GM19452 (cell line): Measurements from ENCODE around the gene RCAN1.

Source experiments
- ATAC-seq: cut with Tn5 transposase; IDR thresholded peaks from one replicate; pipeline ENCODE4 v1.9.1; 2021; ENCODE audit not compliant: unreplicated experiment

RCAN1 gene

GRCh38 chr21:34544032-34544496, 70.8 kb downstream of the RCAN1 start:
- ATAC-seq: no peak

- ATAC-seq: no peak
Measured at GRCh38 chr21:34543017-34543416, 71.9 kb downstream of the RCAN1 start.

- no peak for ATAC-seq
Measured at GRCh38 chr21:34540206-34540605, 74.7 kb downstream of the RCAN1 start.

- no peak for ATAC-seq
Measured at GRCh38 chr21:34537838-34538237, 77.1 kb downstream of the RCAN1 start.

GRCh38 chr21:34536820-34537219, 78.1 kb downstream of the RCAN1 start:
- ATAC-seq: no peak

- ATAC-seq: no peak
Measured at GRCh38 chr21:34536311-34536710, 78.6 kb downstream of the RCAN1 start.

- ATAC-seq: no peak
Measured at GRCh38 chr21:34535886-34536285, 79.0 kb downstream of the RCAN1 start.

- no peak for ATAC-seq
Measured at GRCh38 chr21:34534522-34534921, 80.4 kb downstream of the RCAN1 start.

GRCh38 chr21:34533938-34534337, 81.0 kb downstream of the RCAN1 start:
- no peak for ATAC-seq

GRCh38 chr21:34531399-34531798, 83.5 kb downstream of the RCAN1 start:
- ATAC-seq: no peak

GRCh38 chr21:34530261-34530660, 84.7 kb downstream of the RCAN1 start:
- ATAC-seq: no peak

- no peak for ATAC-seq
Measured at GRCh38 chr21:34528131-34528561, 86.8 kb downstream of the RCAN1 start.

GRCh38 chr21:34526618-34527290, 88.2 kb downstream of the RCAN1 start:
- no peak for ATAC-seq

- no peak for ATAC-seq
Measured at GRCh38 chr21:34526241-34526617, 88.7 kb downstream of the RCAN1 start.

- ATAC-seq: no peak
Measured at GRCh38 chr21:34524646-34525601, 90.0 kb downstream of the RCAN1 start.

- ATAC-seq: no peak
Measured at GRCh38 chr21:34523019-34523555, 91.8 kb downstream of the RCAN1 start.

- no peak for ATAC-seq
Measured at GRCh38 chr21:34522284-34522683, 92.6 kb downstream of the RCAN1 start.

GRCh38 chr21:34521561-34521960, 93.4 kb downstream of the RCAN1 start:
- no peak for ATAC-seq

GRCh38 chr21:34520764-34521508, 94.0 kb downstream of the RCAN1 start:
- no peak for ATAC-seq

GRCh38 chr21:34520281-34520680, 94.6 kb downstream of the RCAN1 start:
- ATAC-seq: no peak

- ATAC-seq: no peak
Measured at GRCh38 chr21:34519694-34520093, 95.2 kb downstream of the RCAN1 start.
